ENCODE data around the gene NOXRED1.

DNA sequence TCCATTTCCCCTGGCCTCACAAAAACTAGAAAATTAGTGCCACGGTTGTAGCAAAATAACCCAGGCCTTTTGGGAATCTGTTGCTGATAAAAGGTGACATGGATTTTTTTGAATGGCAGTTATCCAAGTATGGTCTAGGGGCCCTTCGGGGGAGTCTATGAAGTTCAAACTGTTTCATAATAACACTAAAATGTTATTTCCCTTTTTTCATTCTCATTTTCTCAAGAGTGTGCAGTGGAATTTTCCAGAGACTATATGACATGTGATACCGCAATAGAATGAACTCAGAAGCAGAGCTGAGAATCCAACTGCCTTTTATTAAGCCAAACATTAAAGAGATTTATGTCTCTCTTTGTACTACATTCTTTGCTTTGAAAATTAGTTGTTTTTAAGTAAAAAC, 75.6 kb downstream of the NOXRED1 start:
- TF ChIP-seq, protein P1, sequence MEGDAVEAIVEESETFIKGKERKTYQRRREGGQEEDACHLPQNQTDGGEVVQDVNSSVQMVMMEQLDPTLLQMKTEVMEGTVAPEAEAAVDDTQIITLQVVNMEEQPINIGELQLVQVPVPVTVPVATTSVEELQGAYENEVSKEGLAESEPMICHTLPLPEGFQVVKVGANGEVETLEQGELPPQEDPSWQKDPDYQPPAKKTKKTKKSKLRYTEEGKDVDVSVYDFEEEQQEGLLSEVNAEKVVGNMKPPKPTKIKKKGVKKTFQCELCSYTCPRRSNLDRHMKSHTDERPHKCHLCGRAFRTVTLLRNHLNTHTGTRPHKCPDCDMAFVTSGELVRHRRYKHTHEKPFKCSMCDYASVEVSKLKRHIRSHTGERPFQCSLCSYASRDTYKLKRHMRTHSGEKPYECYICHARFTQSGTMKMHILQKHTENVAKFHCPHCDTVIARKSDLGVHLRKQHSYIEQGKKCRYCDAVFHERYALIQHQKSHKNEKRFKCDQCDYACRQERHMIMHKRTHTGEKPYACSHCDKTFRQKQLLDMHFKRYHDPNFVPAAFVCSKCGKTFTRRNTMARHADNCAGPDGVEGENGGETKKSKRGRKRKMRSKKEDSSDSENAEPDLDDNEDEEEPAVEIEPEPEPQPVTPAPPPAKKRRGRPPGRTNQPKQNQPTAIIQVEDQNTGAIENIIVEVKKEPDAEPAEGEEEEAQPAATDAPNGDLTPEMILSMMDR (IDR thresholded peaks at IDR 0.05): no peak
- no peak for TF ChIP-seq POLR2A (IDR thresholded peaks at IDR 0.05)
